RWPE2 (cell line): ENCODE measurements around the gene MGLL.

Experiments
- ATAC-seq: fragments of 200-7000 bp; cut with Tn5 transposase; 3 replicates; pipeline ENCODE4 v1.9.1; 2021; ENCODE audit warnings: low read depth
- DNase-seq: peaks from one replicate; pipeline ENCODE4 v3.0.0-alpha.2; 2020; ENCODE audit warnings: low spot score
- H3K27ac ChIP-seq: fragments of 450-650 bp; 2 replicates; pipeline ENCODE4 v1.5.1; 2017; ENCODE audit warnings: mild to moderate bottlenecking; ENCODE audit not compliant: poor library complexity, severe bottlenecking
- H3K27me3 ChIP-seq: fragments of 250-450 bp; sonication (Bioruptor Pico); 2 replicates; pipeline ENCODE4 v1.5.1; 2021; ENCODE audit warnings: mild to moderate bottlenecking, moderate library complexity; ENCODE audit not compliant: insufficient read depth, poor library complexity, severe bottlenecking
- H3K36me3 ChIP-seq: fragments of 250-450 bp; sonication (Bioruptor Pico); 2 replicates; pipeline ENCODE4 v1.5.1; 2020; ENCODE audit warnings: low read depth, mild to moderate bottlenecking, moderate library complexity
- H3K4me1 ChIP-seq: fragments of 250-450 bp; sonication (Bioruptor Pico); 2 replicates; pipeline ENCODE4 v1.5.1; 2021; ENCODE audit warnings: mild to moderate bottlenecking, moderate library complexity; ENCODE audit not compliant: insufficient read depth, poor library complexity, severe bottlenecking
- H3K4me3 ChIP-seq: fragments of 250-450 bp; sonication (Bioruptor Pico); 2 replicates; pipeline ENCODE4 v1.5.1; 2021; ENCODE audit warnings: mild to moderate bottlenecking, moderate library complexity; ENCODE audit not compliant: severe bottlenecking
- H3K9me3 ChIP-seq: fragments of 250-450 bp; sonication (Bioruptor Pico); 2 replicates; pipeline ENCODE4 v1.5.1; 2021; ENCODE audit warnings: mild to moderate bottlenecking, moderate library complexity; ENCODE audit not compliant: severe bottlenecking
- TF ChIP-seq, protein P1 (sequence below): fragments of 450-650 bp; IDR thresholded peaks from one replicate; pipeline ENCODE4 v1.5.1; 2017; ENCODE audit warnings: mild to moderate bottlenecking, moderate library complexity; ENCODE audit not compliant: poor library complexity, severe bottlenecking

The MGLL gene

DNA sequence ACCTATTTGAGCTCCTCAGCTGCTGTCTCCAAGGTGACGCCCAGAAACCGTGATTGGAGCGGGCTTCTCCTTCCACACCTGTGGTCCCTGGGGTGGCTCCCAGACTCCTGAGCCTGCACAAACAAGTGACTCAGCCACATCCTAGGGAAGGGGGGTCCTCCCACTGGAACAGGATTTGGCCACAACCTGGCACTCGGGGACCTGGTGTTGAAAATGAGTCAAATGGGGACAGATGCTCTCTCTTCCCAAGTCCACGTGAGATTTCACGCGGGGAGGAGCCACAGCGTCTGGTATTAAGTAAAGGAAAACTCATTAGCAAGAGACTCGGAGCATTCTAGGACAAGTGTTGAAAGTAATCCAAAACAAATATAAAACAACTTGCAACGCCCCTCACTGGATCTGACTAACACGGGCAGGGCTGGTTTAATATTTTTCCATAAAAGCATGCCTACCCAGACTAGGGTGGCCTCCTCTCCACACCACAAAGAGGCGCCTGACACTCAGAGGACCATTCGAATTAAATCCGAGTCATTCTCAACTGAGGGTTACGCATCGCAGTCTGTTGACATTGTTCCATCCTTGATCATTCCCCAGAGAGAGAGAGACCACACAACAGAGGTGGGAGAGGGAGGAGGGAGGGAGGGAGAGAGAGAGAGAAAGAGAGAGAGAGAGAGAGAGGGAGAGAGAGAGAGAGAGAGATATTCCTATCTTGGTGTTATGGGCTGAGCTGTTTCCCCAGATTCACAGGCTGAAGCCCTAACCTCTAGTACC lies 74.4 kb downstream of the MGLL start:
- Histone ChIP-seq H3K4me1 (peaks cover 42% of the 10 kb centered on the region), H3K27me3 (no peaks in the 10 kb centered on the region), H3K27ac (peak overlapping the region; percentile 82), H3K36me3 (no peaks in the 10 kb centered on the region), H3K4me3 (no peak overlapping the region), H3K9me3 (no peaks in the 10 kb centered on the region)
- peak; percentile 81 for ATAC-seq
- peak; percentile 82 for DNase-seq
- TF ChIP-seq, protein P1, sequence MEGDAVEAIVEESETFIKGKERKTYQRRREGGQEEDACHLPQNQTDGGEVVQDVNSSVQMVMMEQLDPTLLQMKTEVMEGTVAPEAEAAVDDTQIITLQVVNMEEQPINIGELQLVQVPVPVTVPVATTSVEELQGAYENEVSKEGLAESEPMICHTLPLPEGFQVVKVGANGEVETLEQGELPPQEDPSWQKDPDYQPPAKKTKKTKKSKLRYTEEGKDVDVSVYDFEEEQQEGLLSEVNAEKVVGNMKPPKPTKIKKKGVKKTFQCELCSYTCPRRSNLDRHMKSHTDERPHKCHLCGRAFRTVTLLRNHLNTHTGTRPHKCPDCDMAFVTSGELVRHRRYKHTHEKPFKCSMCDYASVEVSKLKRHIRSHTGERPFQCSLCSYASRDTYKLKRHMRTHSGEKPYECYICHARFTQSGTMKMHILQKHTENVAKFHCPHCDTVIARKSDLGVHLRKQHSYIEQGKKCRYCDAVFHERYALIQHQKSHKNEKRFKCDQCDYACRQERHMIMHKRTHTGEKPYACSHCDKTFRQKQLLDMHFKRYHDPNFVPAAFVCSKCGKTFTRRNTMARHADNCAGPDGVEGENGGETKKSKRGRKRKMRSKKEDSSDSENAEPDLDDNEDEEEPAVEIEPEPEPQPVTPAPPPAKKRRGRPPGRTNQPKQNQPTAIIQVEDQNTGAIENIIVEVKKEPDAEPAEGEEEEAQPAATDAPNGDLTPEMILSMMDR = peak; percentile 46

DNA sequence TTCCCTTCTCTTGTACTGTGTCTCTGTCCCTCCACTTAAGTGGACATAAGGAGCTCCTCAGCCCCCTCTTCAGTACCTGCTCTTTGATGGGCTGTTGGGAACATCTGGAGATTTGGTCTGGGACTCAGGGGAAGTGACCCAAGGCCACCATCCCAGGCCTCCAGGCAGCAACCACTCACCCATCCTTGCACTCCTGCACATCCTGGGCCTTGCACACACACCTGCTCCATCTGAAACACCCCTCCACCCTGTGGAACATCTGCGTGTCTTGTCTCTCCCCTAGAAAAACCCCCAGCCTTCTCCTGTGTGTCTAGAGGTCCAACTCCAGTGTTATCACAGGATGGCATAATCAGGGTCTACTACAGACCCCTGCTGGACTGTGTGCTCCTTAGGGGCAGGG lies 75.2 kb downstream of the MGLL start:
- no peaks in the 10 kb centered on the region for H3K27me3 ChIP-seq
- peak overlapping the region; percentile 82 for H3K27ac ChIP-seq
- TF ChIP-seq, protein P1 = no peak
- ATAC-seq = no peak
- peaks cover 42% of the 10 kb centered on the region for H3K4me1 ChIP-seq
- DNase-seq = no peak
- no peak overlapping the region for H3K4me3 ChIP-seq
- no peaks in the 10 kb centered on the region for H3K36me3 ChIP-seq
- H3K9me3 ChIP-seq = no peaks in the 10 kb centered on the region

DNA sequence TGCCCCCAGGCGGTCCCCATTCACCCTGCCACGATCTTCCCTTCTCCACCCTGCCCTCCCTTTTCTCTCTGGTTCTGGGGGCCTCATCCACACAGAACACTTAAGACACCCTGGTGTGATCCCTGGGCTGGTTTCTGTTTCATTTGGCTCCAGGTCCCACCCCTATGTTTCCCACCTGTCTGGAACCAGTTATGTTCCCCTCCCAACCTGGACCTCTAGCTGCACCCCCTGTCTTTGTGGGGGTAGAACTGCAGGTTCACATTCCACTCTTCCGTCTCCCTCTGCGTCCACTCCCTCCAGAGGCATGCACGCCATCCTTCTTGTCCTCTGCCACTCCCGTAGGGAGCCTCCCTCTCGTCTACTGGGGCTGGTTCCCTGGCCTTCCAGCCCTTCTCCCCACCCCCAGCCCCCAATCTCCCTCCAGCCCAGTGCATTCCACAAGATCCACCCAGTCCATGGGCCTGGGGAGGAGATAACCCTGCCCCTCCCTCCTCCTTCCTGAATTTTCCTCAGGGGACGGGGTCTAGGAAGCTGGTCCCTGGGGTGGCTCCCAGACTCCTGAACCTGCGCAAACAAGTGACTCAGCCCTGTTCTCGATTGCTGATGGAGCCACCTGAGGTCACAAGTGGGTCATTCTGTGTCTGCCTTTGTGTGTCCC lies 75.8 kb downstream of the MGLL start:
- Histone ChIP-seq H3K27me3 (no peaks in the 10 kb centered on the region), H3K27ac (peak overlapping the region; percentile 82), H3K9me3 (no peaks in the 10 kb centered on the region), H3K36me3 (no peaks in the 10 kb centered on the region), H3K4me3 (no peak overlapping the region), H3K4me1 (peaks cover 42% of the 10 kb centered on the region)
- TF ChIP-seq, protein P1 = no peak
- ATAC-seq = 0 out of 3 replicates have a peak, but pooled peaks have one; percentile 3
- DNase-seq = peak; percentile 38

DNA sequence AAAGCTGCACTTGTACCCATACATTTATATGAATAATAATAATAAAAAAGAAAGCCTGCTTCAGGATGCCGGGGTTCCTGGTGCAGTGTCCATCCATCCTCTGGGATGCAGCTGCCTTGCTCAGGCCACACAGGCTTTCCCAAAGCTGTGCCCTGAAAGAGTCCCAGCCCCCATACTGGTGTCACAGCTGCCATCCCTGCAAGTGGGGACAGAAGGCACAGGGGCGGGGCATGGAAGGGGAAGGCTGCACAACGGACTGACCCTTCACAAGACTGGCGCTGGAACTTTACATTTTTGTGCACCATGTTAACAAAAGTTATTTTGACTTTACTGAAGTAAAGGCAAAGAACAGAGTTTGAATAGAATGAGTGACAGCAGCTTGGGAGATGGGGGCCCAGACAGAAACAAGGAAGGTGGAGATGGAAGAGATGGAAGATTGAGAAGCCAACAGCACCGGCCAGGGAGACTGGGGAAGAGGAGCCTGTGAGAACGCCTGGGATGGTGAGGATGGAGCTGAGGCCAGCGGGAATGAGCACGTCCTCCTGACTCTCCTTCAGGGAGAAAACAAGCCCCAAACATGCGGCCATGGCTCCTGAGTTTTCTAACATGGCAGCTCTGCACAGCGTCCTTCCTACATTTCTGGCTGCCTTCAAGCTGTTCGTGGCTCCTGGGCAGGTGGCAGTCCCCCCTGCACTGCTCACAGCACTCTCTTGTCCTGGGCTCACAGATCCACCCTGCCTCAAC lies 76.5 kb downstream of the MGLL start:
- TF ChIP-seq, protein P1 = no peak
- H3K4me1 ChIP-seq = peaks cover 39% of the 10 kb centered on the region
- H3K27ac ChIP-seq = peak overlapping the region; percentile 82
- no peaks in the 10 kb centered on the region for H3K9me3 ChIP-seq
- no peaks in the 10 kb centered on the region for H3K36me3 ChIP-seq
- peak; percentile 10 for DNase-seq
- ATAC-seq = no peak
- no peak overlapping the region for H3K4me3 ChIP-seq
- no peaks in the 10 kb centered on the region for H3K27me3 ChIP-seq
